ENCODE data around the gene IL31. TPM values are rescaled to one million over a fixed set of nuclear protein-coding genes. Genes with fewer than 3 reads are reported as not detected.
"Not testable (repeated sequence)": the region's sequence is repeated elsewhere in the genome, so short reads cannot be mapped to it uniquely, and the experiment has no call there.

Gene IL31
- total RNA-seq: not detected

DNA sequence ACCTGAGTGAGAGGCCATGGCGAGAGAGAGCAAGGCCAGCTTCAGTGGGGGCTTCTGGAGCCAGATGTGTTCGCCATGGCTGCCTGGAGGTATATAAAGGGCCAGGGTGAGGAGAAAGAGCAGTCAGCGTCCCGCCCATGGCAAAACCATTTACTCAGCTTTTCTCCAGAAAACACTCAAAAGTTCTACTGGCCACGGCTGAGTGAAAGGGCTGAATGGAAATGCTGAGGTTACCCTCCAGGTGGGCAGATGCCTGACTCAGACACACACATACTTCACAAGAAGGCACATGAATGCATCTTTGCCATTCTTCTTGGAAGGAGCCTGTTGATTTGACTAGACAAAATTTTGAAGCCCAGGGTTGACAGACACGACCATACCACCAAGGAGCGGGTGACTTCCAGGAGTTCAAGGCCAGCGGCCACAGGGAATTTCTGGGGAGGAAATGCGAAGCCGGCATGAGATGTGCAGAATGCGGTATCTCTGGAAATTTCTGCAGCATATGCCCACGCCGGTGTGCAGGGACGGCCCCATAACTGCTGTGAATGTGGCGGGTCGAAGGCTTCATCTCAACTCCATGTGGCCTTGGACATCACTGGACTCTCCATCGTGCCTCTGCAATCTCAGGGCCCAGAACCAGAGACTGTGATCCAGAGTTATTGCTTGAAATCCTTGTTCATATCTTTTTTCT lies at the start of gene IL31:
Gene IL31, minus strand, starts transcription at position 67 of the 691 bp plus-strand sequence. Its CDS starts 49 bp downstream, at position 18.
- DNase-seq (ENCODE audit: low spot score): no peak

DNA sequence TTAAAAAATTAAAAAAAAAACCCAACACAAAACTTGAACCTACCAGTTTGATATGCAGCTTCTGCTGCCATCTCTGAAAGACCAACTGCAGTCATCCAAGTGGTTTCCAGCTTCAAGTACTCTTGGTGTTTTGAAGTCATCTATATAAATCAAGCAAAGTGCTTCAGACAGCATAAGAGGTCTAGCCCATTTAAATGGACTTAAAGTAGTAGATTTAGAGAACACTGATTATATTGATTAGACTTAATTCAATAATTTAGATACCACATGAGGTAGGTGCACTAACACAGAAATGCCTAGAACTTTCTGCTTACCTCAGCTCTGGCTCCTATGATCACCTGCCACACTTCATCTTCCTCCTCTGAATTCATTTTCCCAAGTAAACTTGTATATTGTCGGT lies 42.4 kb upstream of the IL31 start:
- no peak for DNase-seq (ENCODE audit: low spot score)

DNA sequence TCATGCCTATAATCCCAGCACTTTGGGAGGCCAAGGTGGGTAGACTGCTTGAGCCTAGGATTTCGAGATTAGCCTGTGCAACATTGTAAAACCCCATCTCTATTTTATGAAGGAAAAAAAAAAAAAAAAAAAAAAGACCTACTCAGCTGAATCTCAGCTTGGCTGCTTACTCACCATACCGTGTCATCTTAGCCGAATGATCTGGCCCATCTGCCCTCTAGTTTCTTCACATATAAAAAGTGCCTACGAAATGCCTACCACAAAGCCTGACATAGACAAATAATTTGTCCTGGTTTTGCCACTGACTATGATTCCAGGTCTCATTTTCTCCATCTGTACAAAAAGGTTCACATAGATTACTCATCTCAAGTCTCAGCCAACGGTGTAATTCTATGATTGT lies 41.8 kb upstream of the IL31 start:
- no peak for DNase-seq (ENCODE audit: low spot score)

DNA sequence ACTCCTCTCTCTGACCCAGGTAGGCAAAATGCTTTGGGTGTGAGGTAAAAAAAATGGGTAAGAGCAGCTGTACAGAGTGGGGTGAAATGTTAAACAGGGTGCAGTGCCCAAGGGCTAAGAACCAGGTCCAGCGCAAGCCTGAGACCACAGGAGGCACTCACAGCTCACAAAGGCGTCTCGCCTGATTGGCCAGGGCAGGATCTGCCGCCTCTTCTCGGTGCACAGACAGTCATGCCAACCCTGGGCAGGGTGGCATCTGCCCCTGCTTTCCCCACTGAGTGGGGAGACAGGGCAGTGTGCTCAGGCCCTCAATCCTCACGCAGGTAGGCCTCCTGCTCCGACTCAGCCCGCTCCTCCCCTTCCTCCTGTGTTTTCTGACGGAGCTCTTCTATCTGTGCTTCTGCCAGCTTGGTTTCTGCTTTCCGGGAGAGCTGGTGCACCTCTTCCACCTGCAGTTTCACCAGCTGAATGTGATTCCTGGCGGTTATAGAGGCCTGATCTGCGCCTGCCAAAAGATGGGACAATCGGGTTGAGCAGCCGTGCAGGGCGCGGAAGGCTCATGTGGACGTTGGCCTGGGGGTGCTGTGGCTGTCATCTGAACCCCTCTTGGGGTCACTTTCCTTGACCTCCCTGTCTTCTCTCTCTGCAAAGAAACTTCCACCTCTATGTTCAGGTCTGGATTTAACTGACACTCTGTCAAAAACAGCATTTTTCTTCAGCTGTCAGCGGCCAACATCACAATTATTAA lies 34.2 kb upstream of the IL31 start:
- no peak for DNase-seq (ENCODE audit: low spot score)

DNA sequence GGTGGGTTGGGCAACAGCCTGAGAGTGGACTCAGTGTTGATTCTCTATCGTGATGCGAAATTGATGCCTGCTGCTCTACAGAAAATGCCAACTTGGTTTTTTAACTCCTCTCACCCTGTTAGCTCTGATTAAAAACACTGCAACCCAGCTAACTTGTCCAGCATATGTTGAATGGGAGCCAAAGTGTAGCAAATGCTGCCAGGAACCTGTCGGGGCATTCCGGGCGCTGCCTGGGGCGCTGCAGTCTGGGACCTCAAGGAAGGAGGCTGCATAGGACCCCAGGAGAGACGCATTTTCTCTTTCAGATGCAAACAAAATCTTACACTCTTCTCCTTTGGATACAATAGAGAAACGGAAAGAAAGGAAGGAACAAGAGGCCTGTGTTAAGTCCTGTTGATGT lies 33.4 kb upstream of the IL31 start:
- no peak for DNase-seq (ENCODE audit: low spot score)

DNA sequence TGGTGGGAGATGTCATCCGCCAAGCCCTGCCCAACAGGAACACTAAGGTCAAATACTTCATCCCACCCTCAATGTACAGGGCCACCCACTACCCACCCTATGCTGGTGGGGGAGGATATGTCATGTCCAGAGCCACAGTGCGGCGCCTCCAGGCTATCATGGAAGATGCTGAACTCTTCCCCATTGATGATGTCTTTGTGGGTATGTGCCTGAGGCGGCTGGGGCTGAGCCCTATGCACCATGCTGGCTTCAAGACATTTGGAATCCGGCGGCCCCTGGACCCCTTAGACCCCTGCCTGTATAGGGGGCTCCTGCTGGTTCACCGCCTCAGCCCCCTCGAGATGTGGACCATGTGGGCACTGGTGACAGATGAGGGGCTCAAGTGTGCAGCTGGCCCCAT lies 33.0 kb upstream of the IL31 start:
- no peak for DNase-seq (ENCODE audit: low spot score)

DNA sequence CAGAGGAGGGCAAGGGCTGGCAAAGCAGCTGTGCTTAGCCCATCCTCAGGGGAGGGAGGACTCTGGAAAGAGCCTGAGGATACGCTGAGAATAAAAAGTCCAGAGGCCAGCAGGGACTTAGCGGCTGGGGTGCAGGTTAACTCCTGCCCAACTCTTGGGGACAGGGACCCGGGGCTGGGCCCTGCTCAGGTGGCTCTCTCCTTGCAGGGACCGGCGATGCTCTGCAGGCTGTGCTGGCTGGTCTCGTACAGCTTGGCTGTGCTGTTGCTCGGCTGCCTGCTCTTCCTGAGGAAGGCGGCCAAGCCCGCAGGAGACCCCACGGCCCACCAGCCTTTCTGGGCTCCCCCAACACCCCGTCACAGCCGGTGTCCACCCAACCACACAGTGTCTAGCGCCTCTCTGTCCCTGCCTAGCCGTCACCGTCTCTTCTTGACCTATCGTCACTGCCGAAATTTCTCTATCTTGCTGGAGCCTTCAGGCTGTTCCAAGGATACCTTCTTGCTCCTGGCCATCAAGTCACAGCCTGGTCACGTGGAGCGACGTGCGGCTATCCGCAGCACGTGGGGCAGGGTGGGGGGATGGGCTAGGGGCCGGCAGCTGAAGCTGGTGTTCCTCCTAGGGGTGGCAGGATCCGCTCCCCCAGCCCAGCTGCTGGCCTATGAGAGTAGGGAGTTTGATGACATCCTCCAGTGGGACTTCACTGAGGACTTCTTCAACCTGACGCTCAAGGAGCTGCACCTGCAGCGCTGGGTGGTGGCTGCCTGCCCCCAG lies 32.3 kb upstream of the IL31 start:
- no peak for DNase-seq (ENCODE audit: low spot score)

DNA sequence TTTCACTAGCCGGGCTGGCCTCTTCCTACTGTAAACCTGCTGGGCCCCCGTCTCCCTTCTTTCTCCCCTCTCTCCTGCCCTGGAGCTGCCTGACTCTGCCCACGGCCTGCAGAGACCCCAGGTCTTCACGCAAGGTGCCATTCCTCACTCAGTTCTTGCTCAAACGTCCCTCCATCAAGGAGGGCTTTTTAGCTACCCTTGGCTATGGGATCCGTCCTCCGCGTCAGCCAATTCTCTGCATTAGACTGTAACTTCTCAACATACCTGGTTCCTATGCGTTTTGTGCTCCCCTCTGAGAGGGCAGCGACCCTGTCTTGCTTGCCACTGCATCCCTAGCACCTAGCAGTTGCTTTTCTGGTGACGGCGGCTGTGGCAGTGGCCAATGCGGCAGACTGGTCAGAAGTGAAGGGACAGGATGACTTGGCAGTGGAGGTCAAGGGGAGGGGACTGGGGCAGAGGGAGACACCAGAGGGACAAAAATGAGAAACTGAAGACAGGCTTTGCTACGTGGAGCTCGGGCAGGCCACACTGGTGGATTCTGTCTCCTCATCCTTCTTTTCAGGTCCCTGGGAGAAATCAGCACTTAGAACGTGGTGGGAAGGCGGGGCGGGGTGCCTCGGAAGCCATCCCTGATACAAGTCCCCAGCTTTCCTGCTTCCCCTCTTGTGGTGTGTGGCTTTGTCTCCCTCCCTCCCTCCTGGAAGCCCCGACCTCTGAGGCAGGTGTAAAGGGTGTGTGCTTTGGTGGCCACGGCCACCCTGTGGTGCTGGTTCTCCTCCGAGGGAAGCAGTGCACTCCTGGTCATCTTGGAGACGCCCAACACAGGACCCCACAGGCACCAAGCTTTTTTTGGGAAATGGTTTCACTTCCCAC lies 31.3 kb upstream of the IL31 start:
- DNase-seq (ENCODE audit: low spot score): no peak

DNA sequence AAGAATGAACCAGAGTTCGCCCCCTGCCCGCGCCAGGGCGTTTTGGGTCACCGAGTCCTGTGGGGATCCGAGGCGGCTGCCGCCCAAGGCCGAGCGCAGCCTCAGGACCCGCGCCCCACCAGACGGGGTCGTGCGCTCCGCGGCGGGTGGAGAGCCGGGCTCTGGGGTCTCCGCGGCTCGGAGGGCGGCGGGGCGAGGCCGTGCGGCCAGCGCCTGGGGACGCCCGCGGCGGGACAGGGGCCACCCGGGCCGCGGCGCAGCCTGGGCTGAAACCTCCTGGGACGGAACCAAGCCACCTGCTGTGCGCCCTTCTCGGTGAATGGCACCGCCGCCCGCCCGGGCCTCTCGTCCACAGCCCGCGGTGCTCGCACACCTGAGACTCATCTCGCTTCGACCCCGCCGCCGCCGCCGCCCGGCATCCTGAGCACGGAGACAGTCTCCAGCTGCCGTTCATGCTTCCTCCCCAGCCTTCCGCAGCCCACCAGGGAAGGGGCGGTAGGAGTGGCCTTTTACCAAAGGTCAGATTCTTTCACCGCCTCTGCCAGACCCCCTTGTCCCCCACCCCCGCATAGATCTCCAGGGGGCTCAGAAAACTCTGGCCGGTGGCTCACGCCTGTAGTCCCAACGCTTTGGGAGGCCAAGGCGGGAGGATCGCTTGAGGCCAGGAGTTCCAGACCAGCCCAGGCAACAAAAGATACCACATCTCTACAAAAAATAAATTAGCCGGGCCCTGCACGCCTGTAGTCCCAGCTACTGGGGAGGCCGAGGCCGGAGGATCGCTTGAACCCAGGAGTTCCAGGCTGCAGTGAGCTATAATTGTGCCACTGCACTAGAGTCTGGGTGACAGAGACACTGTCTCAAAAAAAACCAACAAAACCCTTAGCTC lies 30.4 kb upstream of the IL31 start:
- DNase-seq (ENCODE audit: low spot score): no peak

DNA sequence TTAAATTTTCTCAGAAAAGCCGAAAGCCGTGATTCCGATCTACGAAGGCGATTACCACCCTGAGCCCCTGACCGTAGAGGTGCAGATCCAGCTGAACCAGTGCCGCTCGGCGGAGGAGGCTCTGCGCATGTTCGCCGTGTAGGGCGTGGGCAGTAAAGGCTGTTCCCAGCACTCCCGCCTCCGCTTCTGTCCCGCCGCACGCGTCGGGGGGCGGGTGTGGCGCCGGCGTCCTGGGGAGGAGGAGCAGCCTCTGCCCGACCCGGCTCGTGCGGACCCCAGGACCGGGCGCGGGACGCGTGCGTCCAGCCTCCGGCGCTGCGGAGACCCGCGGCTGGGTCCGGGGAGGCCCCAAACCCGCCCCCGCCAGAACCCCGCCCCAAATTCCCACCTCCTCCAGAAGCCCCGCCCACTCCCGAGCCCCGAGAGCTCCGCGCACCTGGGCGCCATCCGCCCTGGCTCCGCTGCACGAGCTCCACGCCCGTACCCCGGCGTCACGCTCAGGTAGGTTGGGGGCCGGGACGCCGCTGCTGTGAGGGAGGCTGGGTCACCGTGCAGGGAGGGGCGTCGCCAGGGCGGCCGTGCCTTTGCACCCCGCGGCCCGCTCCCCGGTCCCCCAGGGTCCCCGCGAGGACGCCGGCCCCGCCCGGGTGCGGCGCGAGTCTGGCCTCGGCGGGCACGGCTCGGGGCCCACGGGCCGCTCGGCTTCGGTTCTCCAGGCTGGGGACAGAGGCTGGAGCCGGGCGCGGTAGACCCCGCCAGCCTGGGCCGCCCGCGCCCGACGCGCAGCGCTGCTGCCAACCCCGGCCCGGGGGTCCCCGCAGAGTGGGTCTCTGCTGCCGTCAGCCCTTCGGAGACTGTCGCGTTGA lies 29.5 kb upstream of the IL31 start, which contains the start of gene B3GNT4:
Gene B3GNT4, plus strand, starts transcription at position 409 of the 866 bp plus-strand sequence. CDS start 910 bp downstream, outside the sequence.
- DNase-seq (ENCODE audit: low spot score): peak; percentile 67

DNA sequence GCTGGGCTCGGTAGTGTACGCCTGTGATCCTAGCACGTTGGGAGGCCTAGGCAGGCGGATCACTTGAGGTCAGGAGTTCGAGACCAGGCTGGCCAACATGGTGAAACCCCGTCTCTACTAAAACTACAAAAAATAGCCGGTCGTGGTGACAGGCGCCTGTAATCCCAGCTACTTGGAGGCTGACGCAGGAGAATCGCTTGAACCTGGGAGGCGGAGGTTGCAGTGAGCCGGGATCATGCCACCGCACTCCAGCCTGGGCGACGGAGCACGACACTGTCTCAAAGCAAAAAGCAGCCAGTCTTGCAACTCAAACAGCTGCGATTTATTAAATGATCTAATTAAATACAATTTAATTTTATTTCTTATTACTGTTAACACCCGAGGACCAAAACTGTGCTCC lies 28.8 kb upstream of the IL31 start:
- DNase-seq (ENCODE audit: low spot score): not testable (repeated sequence)

DNA sequence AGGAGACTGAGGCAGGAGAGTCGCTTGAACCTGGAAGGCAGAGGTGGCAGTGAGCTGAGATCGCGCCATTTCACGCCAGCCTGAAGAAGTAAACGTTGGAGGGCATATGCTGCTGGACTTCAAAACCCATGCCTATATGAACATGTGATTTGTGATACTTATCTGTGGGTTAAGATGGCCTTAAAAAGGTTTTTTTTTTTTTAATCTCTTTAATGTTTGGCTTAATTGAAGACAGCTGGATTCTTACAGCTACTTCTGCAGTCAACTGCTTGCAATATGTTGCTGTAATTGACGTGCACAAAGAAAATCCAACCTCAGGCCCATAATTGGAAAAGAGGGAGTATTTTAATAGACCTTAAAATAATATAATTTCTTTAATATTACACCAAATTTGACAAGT lies 28.0 kb upstream of the IL31 start:
- DNase-seq (ENCODE audit: low spot score): no peak

DNA sequence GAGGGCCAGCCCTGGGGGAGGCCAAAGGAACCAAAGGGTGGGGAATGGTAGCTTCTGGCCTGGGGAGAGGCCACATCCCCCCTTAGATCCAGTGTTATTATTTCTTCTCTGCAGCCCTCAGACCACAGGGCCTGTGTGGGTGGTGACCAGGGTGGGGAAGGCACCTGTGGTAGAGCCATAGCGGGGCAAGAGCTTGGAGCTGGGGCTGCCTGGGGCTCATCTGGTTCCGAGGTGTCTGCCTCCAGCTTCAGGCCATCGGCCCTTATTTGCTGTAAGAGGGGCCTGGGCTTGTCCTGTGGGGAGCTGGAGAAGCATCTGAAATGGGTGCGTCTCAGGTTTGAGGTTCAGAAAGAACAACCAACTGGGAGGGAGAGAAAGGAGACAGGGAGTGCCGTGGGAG lies 27.4 kb upstream of the IL31 start:
- no peak for DNase-seq (ENCODE audit: low spot score)

DNA sequence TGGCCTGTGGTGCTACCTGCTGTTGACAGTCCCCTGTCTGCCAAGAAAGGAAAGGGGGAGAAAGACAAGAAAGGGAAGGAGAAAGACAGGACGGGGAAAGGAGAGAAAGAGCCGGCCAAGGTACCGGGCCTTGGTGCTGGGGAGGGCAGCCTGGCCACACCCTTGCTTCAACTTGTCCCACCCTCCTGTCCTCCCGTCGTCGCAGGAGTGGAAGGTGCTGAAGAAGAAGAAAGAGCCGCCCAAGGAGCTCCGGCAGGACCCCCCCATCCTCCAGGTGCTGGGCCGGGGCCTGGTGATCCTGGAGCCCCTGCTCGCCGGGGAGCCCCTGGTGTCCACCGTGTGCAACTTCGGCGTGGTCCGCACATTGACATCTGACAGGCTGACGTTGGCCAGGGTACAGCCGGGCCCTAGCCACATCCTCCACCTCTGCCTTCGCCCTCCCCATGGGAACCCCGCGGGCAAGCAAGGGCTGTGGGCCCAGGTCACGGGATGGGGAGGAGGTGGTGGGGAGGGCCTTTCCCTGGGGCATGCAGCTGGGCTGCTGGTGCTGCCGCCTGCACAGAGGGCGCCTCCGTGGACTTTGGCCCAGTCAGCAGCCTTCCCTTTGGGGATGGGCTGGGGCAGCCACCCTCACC lies 26.6 kb upstream of the IL31 start:
- no peak for DNase-seq (ENCODE audit: low spot score)

DNA sequence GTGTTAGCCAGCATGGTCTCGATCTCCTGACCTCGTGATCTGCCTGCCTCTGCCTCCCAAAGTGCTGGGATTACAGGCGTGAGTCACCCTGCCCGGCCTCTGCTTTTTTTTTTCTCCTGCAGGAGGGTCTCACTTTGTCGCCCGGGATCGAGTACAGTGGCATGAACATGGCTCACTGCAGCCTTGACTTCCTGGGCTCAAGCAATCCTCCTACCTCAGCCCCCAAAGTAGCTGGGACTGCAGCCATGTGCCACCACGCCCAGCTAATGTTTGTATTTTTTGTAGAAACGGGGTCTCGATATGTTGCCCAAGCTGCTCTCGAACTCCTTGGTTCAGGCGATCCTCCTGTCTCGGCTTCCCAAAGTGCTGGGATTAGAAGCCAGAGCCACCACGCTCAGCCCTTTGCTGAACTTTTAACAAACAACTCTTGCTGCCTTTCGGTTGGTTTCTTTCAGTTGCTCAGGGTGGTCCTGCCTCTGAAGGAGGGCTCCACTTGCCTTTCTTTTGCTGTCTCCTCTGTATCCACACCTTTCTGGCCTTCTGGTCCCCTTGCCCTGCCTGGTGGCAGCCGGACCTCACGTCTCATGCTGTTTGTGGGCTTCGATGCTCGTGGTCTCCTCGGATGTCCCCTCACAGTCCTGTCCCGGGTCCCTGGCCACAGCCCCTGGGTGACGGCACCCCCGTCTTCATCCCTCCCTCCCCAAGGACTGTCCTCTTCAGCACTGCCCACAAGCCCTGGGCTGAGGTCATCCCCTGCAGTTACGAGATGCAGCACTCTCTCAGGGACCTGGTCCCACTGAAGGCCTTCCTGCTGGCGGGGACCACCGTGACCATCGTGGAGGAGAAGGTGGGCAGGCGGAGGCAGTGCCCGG lies 25.7 kb upstream of the IL31 start:
- no peak for DNase-seq (ENCODE audit: low spot score)

DNA sequence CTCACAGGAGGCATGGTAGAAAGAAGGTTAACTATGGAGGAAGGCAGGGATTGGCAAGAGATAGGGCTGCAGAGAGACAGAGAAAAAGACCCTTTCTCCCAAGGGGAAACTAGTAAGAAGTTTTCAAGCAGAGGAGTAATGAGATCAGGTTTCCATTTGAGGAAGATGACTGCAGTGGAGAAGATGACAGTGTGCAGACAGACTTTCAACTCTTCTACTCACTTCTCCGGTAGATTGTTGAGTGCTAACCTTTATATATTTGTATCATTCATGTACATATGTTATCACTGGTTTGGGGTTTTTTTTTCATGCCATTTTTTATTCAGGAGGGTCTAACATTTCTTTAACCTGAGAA lies 23.6 kb upstream of the IL31 start:
- no peak for DNase-seq (ENCODE audit: low spot score)

DNA sequence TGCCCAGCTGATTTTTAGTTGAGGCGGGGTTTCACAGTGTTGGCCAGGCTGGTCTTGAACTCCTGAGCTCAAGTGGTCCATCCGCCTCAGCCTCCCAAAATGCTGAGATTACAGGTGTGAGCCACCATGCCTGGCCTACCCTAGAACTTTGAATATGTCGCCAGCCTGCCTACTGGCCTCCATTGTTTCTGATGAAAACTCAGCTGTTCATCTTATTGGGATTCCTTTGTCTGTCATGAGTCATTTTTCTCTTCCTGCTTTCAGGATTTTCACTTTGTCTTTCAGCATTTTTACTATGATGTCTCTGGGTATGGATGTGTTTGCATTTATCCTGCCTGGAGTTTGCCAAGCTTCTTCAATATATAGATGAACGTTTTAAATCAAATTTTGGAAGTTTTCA lies 21.4 kb upstream of the IL31 start:
- DNase-seq (ENCODE audit: low spot score): no peak

DNA sequence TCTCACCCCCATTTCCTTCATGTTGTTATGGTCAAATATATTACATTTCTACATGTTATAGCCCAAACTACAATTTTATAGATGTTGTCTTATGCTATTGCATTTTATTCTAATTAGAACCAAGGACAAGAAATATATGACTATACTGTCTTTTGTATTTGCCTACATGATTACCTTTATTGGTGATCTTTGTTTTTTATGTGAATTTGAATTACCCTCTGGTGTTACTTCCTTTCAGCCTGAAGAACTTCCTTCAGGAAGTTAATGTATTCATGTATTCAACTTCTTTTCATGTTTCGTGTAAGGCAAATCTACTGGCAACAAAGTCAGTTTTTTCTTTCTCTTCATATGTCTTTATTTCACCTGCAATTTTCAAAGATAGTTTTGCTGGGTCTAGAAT lies 20.8 kb upstream of the IL31 start:
- no peak for DNase-seq (ENCODE audit: low spot score)
